GM23338 (cell line): ENCODE measurements around the gene ATXN7L3.

Experiments used
- CREB1 ChIP-seq: fragments of 250-450 bp; sonication (Bioruptor Pico); IDR thresholded peaks from 2 replicates; pipeline ENCODE4 v1.5.0; 2020; ENCODE audit warnings: low read depth, mild to moderate bottlenecking, moderate library complexity
- CTCF ChIP-seq, 2 experiments: fragments of 200-600 bp in 1 of 2; sonication (generic) in 1 of 2; conservative IDR thresholded peaks; 2 replicates each; pipeline versions ENCODE4 v1.5.1 to v1.6.1; 2016 to 2017; ENCODE audit warnings: antibody characterized with exemption in 2 of 2, low read depth in 2 of 2, mild to moderate bottlenecking in 2 of 2, moderate library complexity in 1 of 2
- EZH2 ChIP-seq: fragments of 200-600 bp; sonication (generic); IDR thresholded peaks from one replicate; pipeline ENCODE4 v1.8.0; 2017; ENCODE audit warnings: antibody characterized with exemption, mild to moderate bottlenecking, low read depth; ENCODE audit not compliant: unreplicated experiment
- POLR2AphosphoS5 ChIP-seq: IDR thresholded peaks from 2 replicates; pipeline ENCODE4 v1.6.1; 2016; ENCODE audit warnings: antibody characterized with exemption, low read depth

- TF ChIP-seq CTCF (conservative IDR thresholded peaks at IDR 0.05; ENCODE audit: low read depth in 2 of 2), result no peak
- TF ChIP-seq POLR2AphosphoS5, result no peak
- no peak for TF ChIP-seq CREB1 (CRISPR knock-in tag)
- TF ChIP-seq EZH2, result no peak
These were observed 10.9 kb downstream of the ATXN7L3 start for GRCh38 chr17:44188576-44189403.
